Astrocyte of the hippocampus (primary cell): ENCODE measurements around the gene ARF1.

ENCODE experiments used
- DNase-seq: peaks from one replicate; pipeline ENCODE4 v3.0.0; 2011; ENCODE audit warnings: low read depth, low spot score

The ARF1 gene

GRCh38 chr1:228147151-228147693 is 64.7 kb downstream of the ARF1 start:
- no peak for DNase-seq

- DNase-seq: no peak
Measured at GRCh38 chr1:228147768-228148167, 65.3 kb downstream of the ARF1 start.

- no peak for DNase-seq
Measured at GRCh38 chr1:228148196-228148861, 65.8 kb downstream of the ARF1 start.
